ENCODE measurements around the gene ARHGEF16. TPM values are rescaled to one million over a fixed set of nuclear protein-coding genes. Genes with fewer than 3 reads are reported as not detected.

ARHGEF16 gene
- total RNA-seq, 4 donors from 2014 or later, result 8.4 to 24.6 (median 22.4) TPM

DNA sequence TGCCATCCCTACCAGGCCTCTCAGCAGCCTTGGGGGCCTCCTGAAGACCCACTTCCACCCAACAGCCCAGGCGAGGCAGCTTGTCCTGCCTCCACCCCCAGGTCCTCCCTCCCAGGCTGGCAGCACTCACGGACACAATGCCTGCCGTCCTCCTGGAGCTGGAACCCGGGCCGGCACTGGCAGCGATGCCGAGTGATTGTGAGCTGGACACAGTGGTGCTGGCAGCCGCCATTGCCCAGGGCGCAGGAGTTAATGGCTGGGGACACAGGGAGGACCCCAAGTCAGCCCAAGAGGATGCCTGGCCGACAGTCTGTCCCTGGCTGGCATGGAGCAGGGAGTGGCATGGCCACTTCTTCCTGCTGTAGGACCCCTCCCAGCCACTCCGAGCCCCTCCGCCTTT is 60.8 kb downstream of the ARHGEF16 start:
- TF ChIP-seq CTCF (IDR thresholded peaks at IDR 0.05) (no peak), POLR2A (IDR thresholded peaks at IDR 0.05) (no peak)
- Histone ChIP-seq H3K9me3 (no peaks in the 10 kb centered on the region), H3K36me3 (peaks cover 0 to 74% (median 0%) of the 10 kb centered on the region in 3 donors), H3K27me3 (no peaks in the 10 kb centered on the region), H3K4me1 (no peaks in the 10 kb centered on the region), H3K27ac (no peak overlapping the region), H3K4me3 (no peak overlapping the region)
- intact Hi-C loops (cut with DNase I), result no loop called here
- WGBS, 2 donors, result 86 to 97% methylated on average over 1 to 3 of the region's 12 CpGs
- DNase-seq, result no peak

- no peak overlapping the region for H3K4me3 ChIP-seq
- DNase-seq, result no peak
- intact Hi-C loops (cut with DNase I), result no loop called here
- H3K36me3 ChIP-seq, result peaks cover 0 to 74% (median 0%) of the 10 kb centered on the region in 3 donors
- H3K9me3 ChIP-seq, result no peaks in the 10 kb centered on the region
- 87% methylated on average over 6 of the region's 19 CpGs; no CpG with 5 or more reads in 1 of the 2 donors for WGBS, 2 donors
- TF ChIP-seq POLR2A (IDR thresholded peaks at IDR 0.05) (no peak), CTCF (IDR thresholded peaks at IDR 0.05) (no peak)
- H3K27me3 ChIP-seq, result no peaks in the 10 kb centered on the region
- H3K4me1 ChIP-seq, result no peaks in the 10 kb centered on the region
- no peak overlapping the region for H3K27ac ChIP-seq
Observed at GRCh38 chr1:3515774-3516480, 61.5 kb downstream of the ARHGEF16 start.

- intact Hi-C loops (cut with DNase I), result no loop called here
Observed at GRCh38 chr1:3516481-3516869, 62.0 kb downstream of the ARHGEF16 start.

DNA sequence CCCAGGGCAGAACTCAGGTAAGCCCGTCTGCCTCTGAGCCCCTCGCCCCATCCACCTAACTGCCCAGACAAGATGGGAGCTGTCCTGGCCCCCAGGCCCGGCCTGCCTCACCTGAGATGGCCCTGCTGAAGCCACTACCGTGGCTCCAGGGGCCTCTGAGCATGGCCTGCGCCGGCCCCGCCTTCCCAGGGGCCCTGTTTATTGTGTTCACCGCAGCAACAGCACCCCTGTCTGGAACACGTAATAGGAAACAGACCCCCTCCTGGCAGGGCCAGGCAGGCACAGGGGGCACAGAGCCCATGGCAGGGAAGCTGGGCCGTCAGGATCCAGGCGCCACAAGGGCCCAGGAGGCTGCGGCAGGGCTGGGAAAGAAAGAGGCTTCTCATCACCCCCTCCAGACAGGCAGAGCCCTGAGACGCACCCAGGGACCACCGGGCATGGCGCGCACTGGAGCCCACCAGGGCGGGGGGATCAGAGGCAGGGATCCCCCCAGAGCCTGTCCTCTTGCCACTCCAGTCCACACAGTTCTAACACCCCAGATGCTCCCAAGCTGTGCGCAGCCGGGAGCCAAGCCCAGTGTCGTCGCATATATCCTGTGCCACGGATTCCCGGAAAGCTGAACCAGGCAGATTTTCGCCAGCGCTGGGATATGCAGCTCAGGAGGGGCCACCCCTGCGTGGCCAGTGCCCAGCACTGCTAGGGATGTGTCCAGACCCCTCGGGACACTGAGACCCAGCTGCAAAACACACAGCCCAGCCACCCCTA is 62.6 kb downstream of the ARHGEF16 start:
- DNase-seq, result no peak
- WGBS, 2 donors, result 87% methylated on average over 13 of the region's 27 CpGs; no CpG with 5 or more reads in 1 of the 2 donors

More at GRCh38 chr1:3516481-3516869, 62.0 kb downstream of the ARHGEF16 start:
- Histone ChIP-seq H3K27me3 (no peaks in the 10 kb centered on the region), H3K4me1 (no peaks in the 10 kb centered on the region), H3K9me3 (no peaks in the 10 kb centered on the region), H3K4me3 (no peak overlapping the region), H3K27ac (no peak overlapping the region), H3K36me3 (peaks cover 0 to 77% (median 0%) of the 10 kb centered on the region in 3 donors)
- TF ChIP-seq POLR2A (IDR thresholded peaks at IDR 0.05) (no peak), CTCF (IDR thresholded peaks at IDR 0.05) (no peak)
- DNase-seq, result no peak
- 100% methylated on average over 1 of the region's 15 CpGs; no CpG with 5 or more reads in 1 of the 2 donors for whole genome bisulfite sequencing, 2 donors

More for the DNA sequence above, 62.6 kb downstream of the ARHGEF16 start:
- intact Hi-C loops (cut with DNase I), result no loop called here
- TF ChIP-seq CTCF (IDR thresholded peaks at IDR 0.05) (no peak), POLR2A (IDR thresholded peaks at IDR 0.05) (no peak)
- Histone ChIP-seq H3K27ac (no peak overlapping the region), H3K27me3 (no peaks in the 10 kb centered on the region), H3K4me1 (no peaks in the 10 kb centered on the region), H3K36me3 (peaks cover 0 to 77% (median 0%) of the 10 kb centered on the region in 3 donors), H3K4me3 (no peak overlapping the region), H3K9me3 (no peaks in the 10 kb centered on the region)

Data from esophagus squamous epithelium (tissue), 5 donors.